ENCODE measurements around the gene CKAP4.

Gene CKAP4

DNA sequence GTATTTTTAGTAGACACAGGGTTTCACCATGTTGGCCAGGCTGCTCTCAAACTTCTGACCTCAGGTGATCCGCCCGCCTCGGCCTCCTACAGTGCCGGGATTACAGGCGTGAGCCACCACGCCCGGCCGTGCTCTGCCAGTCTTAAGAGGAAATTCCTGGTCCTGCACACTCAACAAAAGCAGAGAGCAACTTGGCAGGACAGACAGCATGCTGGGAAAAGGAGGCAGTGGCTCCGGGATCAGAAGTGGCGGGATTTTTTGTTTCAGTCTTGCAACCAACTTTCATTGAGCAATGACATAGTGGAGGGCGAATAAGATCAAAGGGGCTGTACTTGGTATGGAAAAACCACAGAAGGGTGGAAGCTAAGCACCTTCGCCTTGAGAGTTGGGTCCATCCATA, 2.1 kb downstream of the CKAP4 start:
- in situ Hi-C loops (cut with MboI; ENCODE audit: low sequenced_read_pairs, unreplicated experiment), result no loop called here
- TF ChIP-seq, protein P1, sequence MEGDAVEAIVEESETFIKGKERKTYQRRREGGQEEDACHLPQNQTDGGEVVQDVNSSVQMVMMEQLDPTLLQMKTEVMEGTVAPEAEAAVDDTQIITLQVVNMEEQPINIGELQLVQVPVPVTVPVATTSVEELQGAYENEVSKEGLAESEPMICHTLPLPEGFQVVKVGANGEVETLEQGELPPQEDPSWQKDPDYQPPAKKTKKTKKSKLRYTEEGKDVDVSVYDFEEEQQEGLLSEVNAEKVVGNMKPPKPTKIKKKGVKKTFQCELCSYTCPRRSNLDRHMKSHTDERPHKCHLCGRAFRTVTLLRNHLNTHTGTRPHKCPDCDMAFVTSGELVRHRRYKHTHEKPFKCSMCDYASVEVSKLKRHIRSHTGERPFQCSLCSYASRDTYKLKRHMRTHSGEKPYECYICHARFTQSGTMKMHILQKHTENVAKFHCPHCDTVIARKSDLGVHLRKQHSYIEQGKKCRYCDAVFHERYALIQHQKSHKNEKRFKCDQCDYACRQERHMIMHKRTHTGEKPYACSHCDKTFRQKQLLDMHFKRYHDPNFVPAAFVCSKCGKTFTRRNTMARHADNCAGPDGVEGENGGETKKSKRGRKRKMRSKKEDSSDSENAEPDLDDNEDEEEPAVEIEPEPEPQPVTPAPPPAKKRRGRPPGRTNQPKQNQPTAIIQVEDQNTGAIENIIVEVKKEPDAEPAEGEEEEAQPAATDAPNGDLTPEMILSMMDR (IDR thresholded peaks at IDR 0.05; ENCODE audit: borderline replicate concordance, control extremely low read depth, extremely low read depth, insufficient read depth, missing control alignments), result no peak
- DNase-seq (ENCODE audit: low spot score), result no peak

DNA sequence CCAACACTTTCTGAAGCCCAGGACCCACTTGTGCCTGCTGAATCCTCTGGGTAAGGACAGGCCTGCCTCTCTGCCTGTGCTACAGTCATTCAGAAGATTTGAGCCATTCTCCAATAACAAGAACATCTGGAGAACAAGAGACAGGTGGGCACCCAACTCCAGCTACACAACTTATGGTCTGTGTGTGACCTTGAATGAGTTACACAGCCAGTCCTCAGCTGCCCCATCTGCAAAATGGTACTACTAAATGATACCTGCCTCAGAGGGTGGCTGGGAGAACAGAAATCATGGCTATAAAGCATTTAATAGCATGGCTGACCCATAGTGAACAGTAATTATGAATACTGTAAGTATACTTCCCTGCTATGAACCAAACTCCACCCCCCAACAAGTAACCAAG, 4.2 kb downstream of the CKAP4 start:
- in situ Hi-C loops (cut with MboI; ENCODE audit: low sequenced_read_pairs, unreplicated experiment), result no loop called here
- TF ChIP-seq, protein P1 (IDR thresholded peaks at IDR 0.05; ENCODE audit: borderline replicate concordance, control extremely low read depth, extremely low read depth, insufficient read depth, missing control alignments), result no peak
- no peak for DNase-seq (ENCODE audit: low spot score)

DNA sequence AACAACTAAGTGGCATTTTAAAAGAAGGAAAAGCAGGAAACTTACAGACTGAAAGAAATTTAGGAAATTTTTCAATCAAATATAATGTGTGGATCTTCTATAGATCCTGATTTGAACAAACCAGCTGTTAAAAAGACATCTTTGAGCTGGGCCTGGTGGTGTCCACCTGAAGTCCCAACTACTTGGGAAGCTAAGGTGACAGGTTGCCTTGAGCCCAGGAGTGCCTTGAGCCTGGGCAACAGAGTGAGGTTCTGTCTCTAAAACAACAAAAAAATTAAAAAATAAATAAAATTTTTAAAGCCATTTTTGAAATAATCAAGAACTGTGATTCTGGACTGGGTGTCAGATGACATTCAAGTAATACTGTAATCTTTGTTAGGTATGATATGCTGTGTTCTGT, 7.0 kb downstream of the CKAP4 start:
- in situ Hi-C loops (cut with MboI; ENCODE audit: low sequenced_read_pairs, unreplicated experiment), result no loop called here
- TF ChIP-seq, protein P1 (IDR thresholded peaks at IDR 0.05; ENCODE audit: borderline replicate concordance, control extremely low read depth, extremely low read depth, insufficient read depth, missing control alignments), result no peak
- no peak for DNase-seq (ENCODE audit: low spot score)

DNA sequence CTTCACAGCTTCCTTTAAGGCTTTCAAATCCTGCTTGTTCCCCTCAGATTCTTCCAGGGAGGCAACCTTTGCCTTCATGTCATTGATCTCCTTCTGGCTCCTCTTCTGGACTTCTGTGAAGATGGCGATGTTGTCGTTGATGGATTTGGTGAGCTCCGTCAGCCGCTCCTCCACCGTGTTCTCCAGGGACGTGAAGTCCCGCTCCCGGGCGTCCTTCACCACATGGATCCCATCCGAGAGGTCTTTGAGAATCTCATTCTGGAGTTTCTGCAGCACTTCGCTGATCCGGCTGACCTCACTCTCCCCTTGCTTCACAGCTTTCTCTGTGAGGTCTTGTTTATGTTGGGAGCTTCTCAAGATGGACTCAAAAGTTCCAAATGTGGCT, 7.9 kb downstream of the CKAP4 start:
- no peak for DNase-seq (ENCODE audit: low spot score)
- TF ChIP-seq, protein P1 (IDR thresholded peaks at IDR 0.05; ENCODE audit: borderline replicate concordance, control extremely low read depth, extremely low read depth, insufficient read depth, missing control alignments), result no peak
- in situ Hi-C loops (cut with MboI; ENCODE audit: low sequenced_read_pairs, unreplicated experiment), result no loop called here

DNA sequence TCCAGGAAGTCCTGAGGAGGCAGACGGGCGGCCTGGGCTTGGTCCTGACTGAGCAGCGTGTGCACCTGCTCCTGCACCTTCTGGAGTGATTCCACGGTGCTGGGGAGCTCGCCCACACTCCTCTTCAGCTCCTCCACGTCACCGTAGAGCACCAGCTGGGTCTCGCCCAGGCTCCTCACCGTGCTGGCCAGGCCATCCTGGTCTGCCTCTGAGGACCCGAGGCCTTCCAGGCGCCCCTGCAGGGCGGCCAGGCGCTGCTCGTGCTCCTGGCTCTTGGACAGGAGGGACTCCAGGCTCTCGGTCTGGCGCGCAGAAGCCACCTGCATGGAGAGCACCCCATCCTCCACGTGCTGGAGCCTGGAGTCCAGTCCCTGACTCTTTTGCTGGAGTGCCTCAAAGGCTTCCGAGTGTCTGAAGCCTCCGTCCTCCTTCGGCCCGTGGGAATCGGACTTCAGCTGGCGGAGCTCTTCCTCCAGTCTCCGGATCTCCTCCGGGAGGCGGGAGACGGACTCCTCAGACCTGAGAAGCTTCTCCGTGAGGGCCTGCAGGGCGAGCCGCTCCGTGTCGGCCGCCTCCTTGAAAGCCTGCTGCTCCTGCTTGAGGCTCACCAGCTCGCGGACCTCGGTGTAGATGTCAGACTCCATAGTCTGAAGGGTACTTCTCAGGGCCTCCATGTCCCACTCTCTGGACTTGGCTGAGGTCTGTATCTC, 8.4 kb downstream of the CKAP4 start:
- TF ChIP-seq, protein P1 (IDR thresholded peaks at IDR 0.05; ENCODE audit: borderline replicate concordance, control extremely low read depth, extremely low read depth, insufficient read depth, missing control alignments), result no peak
- in situ Hi-C loops (cut with MboI; ENCODE audit: low sequenced_read_pairs, unreplicated experiment), result no loop called here
- no peak for DNase-seq (ENCODE audit: low spot score)

DNA sequence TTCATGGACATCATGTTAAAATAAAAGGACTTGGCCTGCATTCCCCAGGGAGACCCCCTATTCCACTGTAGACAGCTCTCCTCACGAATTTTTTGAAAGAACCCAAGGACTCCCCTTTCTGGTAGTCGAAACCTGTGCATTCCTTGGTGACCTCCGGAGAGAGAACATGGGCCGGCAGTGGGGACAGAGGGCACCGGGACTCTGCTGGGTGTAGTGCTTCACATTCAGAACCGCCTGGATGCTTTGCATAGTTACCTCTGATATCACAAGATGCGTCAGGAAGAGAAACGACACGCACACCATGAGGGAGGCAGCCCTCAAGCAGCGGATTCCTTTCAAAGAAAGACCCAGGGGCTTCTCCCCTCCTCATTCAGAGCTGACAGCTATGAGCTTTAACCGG, 9.7 kb downstream of the CKAP4 start:
- DNase-seq (ENCODE audit: low spot score), result no peak
- TF ChIP-seq, protein P1 (IDR thresholded peaks at IDR 0.05; ENCODE audit: borderline replicate concordance, control extremely low read depth, extremely low read depth, insufficient read depth, missing control alignments), result no peak
- in situ Hi-C loops (cut with MboI; ENCODE audit: low sequenced_read_pairs, unreplicated experiment), result no loop called here

Data from GM13976 (cell line).